ENCODE measurements around the gene CLASP1. TPM values are rescaled to one million over a fixed set of nuclear protein-coding genes. Genes with fewer than 3 reads are reported as not detected.

CLASP1 gene
- total RNA-seq, 1 experiment from 2014 or later: 45.9 TPM

- Histone ChIP-seq H3K14ac (ENCODE audit: insufficient read depth, low read length) (no peak overlapping the region), H4K5ac (ENCODE audit: insufficient read length, low read depth, low read length) (no peak overlapping the region), H2AK5ac (ENCODE audit: insufficient read length, low read length) (no peak overlapping the region), H2BK15ac (ENCODE audit: low read depth, low read length) (no peak overlapping the region), H3K4me1 (ENCODE audit: insufficient read depth, low read length) (no peaks in the 10 kb centered on the region; the same call in 1 of the 2 replicates), H2BK120ac (ENCODE audit: low read depth, low read length, poor library complexity, severe bottlenecking) (no peak overlapping the region), H3K27me3 (ENCODE audit: insufficient read depth, low read length) (no peaks in the 10 kb centered on the region), H3K27ac (ENCODE audit: insufficient read length, low read depth, low read length) (no peak overlapping the region), H3K79me2 (ENCODE audit: insufficient read depth, low read length) (peaks cover 7% of the 10 kb centered on the region; the same call in 1 of the 2 replicates), H3K4ac (ENCODE audit: low read depth, low read length) (no peak overlapping the region), H4K8ac (replicated peaks; ENCODE audit: insufficient read length, low read depth, low read length) (no peak overlapping the region), H3K79me1 (ENCODE audit: insufficient read depth, low read depth, low read length, poor library complexity, severe bottlenecking) (no peaks in the 10 kb centered on the region), H3K9me3 (ENCODE audit: control insufficient read depth, low read depth, low read length) (no peaks in the 10 kb centered on the region), H3K23me2 (ENCODE audit: insufficient read length, low read depth, low read length, poor library complexity, severe bottlenecking) (no peaks in the 10 kb centered on the region), H2BK20ac (ENCODE audit: low read depth, low read length, poor library complexity, severe bottlenecking) (no peak overlapping the region), H3K9ac (ENCODE audit: extremely low read depth, insufficient read length, low read length) (no peak overlapping the region), H3T11ph (ENCODE audit: low read length) (no peak overlapping the region), H3K23ac (ENCODE audit: insufficient read length, low read depth, low read length) (no peak overlapping the region), H4K20me1 (ENCODE audit: control insufficient read depth, insufficient read depth, insufficient read length) (no peaks in the 10 kb centered on the region), H4K91ac (ENCODE audit: insufficient read length, low read depth, low read length) (no peak overlapping the region), H2BK12ac (ENCODE audit: insufficient read length, low read depth, low read length) (no peak overlapping the region), H3K4me2 (ENCODE audit: insufficient read depth, insufficient read length, low read length) (no peak overlapping the region), H3K18ac (ENCODE audit: insufficient read length, low read depth, low read length) (no peak overlapping the region), H2BK5ac (ENCODE audit: insufficient read length, low read length) (no peak overlapping the region), H2AFZ (ENCODE audit: low read length) (no peak overlapping the region), H3K56ac (ENCODE audit: insufficient read length, low read depth, low read length) (no peak overlapping the region)
- Mint-ChIP-seq H3K4me3 (no peak overlapping the region), H3K9me3 (no peaks in the 10 kb centered on the region), H3K27me3 (ENCODE audit: low read depth) (no peaks in the 10 kb centered on the region), H3K36me3 (ENCODE audit: insufficient read depth in 1 of 3, low read depth in 3 of 3) (no peaks in the 10 kb centered on the region), H3K4me1 (peaks cover 23 to 25% of the 10 kb centered on the region in 2 experiments), H3K27ac (peak overlapping the region in 1 of 3 experiments; percentile 30; a peak in 1 of 7 replicates)
- TF ChIP-seq CTCF (conservative IDR thresholded peaks at IDR 0.05): no peak
- DNase-seq: no peak
- no CpG with 5 or more reads among the region's 1 CpG for WGBS (ENCODE audit: extremely low coverage, insufficient read length, low lambda C conversion rate)
Measured at GRCh38 chr2:121536347-121536746, 112.9 kb downstream of the CLASP1 start.

Measured in H9 (cell line).